Measurements from ENCODE around the gene CALR3.
"Not testable (repeated sequence)": the region's sequence is repeated elsewhere in the genome, so short reads cannot be mapped to it uniquely, and the experiment has no call there.

The CALR3 gene, protein sequence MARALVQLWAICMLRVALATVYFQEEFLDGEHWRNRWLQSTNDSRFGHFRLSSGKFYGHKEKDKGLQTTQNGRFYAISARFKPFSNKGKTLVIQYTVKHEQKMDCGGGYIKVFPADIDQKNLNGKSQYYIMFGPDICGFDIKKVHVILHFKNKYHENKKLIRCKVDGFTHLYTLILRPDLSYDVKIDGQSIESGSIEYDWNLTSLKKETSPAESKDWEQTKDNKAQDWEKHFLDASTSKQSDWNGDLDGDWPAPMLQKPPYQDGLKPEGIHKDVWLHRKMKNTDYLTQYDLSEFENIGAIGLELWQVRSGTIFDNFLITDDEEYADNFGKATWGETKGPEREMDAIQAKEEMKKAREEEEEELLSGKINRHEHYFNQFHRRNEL

DNA sequence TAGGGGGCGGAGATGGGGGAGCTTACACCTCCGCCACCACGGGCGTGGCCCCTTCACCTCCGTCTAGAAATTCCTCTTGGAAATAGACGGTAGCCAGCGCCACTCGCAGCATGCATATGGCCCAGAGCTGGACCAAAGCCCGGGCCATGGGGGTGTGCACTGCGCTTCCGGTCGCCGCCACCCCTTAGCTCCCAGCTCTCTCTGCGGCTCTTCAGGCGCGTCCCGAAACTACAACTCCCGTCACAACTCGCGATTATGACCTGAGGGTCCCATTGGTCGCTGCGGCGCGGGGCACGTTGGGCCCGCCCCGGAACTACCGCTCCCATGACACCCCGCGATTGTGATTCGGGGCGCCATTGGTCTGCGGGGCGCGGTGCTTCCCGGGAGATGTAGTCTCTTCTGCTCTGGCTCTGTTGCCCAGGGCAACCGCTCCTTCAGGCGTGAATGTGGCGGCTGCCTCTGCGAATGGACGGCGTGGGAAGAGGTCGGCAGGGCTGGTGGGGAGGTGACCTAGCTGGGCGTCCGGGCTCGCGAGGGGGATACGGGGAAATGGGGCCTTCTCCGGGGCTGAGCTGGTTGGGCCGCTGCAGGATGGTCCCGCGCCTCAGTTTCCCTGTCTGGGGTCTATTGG lies at the start of gene CALR3, which contains the start of gene C19orf44:
TSS of gene CALR3 (minus strand) at position 186 of the 631 bp plus-strand sequence. CDS start at position 148, 38 bp downstream.
TSS of gene C19orf44 (plus strand) at position 413 of the 631 bp plus-strand sequence. CDS start 4,399 bp downstream, outside the sequence.
- DNase-seq (ENCODE audit: low read depth) = peak; percentile 86

DNA sequence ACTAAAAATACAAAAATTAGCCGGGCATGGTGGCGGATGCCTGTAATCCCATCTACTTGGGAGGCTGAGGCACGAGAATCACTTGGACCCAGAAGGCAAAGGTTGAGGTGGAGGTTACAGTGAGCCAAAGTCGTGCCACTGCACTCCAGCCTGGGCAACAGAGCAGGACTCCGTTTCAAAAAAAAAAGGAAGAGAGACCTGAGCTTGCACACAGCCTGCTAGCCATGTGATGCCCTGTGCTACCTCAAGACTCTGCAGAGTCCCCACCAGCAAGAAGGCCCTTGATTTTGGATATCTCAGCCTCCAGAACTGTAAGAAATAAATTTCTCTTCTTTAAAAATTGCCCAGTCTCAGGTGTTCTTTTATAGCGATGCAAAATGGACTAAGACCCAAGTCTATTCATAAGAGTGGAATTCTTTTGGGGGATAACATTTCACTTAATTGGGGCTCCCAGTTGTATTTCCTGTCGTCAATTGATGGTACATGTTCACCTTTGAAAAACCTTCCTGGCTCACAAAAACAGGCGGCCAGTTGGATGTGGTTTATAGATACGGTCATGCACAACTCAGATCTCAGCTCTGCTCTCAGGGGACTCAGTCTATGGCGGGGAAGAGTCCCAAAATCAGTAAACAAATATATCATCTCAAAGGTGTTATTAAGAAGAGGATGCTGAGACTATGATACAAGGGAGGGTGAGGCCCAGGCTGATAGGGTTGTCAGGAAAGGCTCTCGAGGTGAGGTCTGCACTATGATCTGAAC lies 48.7 kb upstream of the CALR3 start:
- DNase-seq (ENCODE audit: low read depth) = no peak

DNA sequence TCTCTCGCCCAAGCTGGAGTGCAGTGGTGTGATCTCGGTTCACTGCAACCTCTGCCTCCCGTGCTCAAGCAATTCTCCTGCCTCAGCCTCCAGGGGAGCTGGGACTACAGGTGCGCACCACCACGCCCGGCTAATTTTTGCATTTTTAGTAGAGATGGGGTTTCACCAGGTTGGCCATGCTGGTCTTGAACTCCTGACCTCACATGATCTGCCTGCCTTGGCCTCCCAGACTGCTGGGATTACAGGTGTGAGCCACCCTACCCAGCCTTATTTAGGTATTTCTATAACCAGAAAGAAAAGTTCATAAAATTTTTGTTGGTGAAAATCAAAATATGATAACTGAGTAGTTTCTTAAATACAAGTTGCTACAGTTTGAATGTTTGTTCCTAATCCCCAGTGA lies 47.8 kb upstream of the CALR3 start:
- DNase-seq (ENCODE audit: low read depth) = not testable (repeated sequence)

DNA sequence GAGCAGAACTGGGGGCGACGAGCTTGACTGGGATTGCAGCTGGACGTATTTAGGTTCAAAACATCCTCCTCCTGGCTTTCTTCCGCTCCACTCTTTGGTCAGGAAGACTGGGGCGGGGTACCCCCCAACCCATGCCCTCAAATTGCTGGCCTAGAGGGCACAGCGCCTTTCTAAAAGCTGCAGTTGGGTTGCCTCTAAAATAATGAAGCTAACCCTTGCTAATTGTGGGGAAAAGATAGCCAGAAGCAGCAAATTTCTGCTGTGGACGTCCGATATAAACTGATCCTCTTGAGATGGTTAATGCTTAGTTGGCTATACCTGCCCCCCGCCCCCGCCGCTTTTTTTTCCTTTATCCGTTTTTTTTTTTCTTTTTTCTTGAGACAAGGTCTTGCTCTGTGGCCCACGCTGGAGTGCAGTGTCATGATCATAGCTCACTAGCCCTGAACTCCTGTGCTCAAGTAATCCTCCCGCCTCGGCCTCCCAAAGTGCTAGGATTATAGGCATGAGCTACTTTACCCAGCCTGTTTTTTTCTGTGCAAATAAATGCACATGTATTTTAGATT lies 47.0 kb upstream of the CALR3 start:
- no peak for DNase-seq (ENCODE audit: low read depth)

DNA sequence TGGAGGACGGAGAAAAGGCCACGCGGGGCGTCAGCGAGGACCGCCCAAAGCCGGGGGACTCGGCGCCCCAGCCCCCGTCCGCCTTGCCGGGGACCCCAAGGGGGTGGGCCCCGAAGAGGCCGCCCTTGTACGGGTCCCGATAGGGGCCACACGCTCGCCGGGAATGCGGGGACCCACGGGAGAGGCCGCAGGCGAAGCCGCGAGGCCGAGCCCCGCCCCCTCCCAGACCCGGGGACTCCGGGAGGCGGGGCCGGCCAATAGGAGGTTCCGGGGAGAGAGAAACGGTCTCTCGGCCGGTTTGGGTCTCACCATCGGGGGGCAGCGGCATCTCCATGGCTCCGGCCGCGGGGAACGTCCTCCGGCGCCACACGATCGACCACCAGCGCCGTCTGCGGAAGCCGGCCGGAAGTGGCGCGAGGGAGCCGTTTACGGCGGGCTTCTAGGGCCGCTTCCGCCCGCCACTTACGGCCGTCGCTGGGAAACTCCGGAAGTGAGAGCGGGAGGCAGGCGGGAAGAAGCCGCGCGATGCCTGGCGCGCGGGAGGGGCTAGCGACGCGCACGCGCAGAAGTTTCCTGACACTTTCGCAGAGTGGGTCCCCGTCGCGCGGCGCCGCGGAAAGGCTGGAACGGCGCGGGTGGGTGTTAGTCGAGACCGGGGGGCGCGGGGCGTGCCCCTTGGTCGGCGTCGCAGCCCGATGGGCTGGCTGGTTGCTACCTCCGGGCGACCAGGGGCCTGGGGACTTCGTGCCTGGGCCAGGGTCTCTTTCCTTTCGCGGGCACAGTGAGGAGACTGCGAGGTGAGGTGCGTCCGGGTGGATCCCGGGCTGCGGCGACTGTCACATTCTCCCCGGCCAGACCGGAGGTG lies 46.3 kb upstream of the CALR3 start, which contains the start of gene CHERP:
TSS of gene CHERP (minus strand) at position 393 of the 865 bp plus-strand sequence. CDS start at position 334, 59 bp downstream.
- DNase-seq (ENCODE audit: low read depth) = peak; percentile 49

DNA sequence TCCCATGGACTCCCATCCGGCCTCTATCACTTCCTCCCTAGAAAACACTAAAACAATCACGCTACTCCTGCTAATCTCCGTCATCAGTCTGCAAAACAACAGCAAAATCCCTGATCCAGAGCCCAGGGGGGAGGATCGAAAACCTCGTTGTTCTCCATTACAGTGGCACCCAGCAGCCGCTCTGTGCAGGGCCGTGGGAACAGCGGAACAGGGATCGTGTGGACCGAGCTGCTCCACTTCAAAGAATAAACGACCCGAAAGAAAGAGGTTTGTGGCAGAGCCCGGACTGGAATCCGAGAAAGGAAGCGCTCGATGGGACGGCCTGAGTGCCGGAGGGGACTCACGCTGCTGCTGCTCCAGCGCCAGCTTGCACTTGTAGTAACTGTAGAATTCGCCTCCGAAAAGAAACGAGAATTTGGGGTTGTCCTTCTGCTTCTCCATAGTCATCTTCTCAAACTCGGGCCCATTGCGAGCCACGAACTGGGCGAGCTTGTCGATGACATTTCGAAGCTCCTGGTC lies 45.6 kb upstream of the CALR3 start:
- DNase-seq (ENCODE audit: low read depth) = no peak

DNA sequence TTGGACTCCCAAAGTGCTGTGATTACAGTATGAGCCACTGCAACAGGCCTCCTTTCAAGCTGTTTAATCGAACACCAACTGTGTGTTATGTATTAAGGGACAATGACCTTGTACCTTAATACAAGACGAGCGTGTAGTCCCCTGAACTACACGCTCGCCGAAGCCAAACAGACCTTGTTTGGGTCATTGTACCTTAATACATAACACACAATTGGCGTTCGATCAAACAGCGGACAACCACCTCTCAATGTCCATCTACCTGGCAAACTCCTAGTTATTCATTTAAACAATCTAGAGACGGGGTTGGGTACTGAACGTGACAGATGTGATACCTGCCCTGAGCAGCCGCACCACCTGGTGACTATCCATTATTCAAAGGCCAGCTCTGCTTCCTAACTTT lies 45.0 kb upstream of the CALR3 start:
- no peak for DNase-seq (ENCODE audit: low read depth)

DNA sequence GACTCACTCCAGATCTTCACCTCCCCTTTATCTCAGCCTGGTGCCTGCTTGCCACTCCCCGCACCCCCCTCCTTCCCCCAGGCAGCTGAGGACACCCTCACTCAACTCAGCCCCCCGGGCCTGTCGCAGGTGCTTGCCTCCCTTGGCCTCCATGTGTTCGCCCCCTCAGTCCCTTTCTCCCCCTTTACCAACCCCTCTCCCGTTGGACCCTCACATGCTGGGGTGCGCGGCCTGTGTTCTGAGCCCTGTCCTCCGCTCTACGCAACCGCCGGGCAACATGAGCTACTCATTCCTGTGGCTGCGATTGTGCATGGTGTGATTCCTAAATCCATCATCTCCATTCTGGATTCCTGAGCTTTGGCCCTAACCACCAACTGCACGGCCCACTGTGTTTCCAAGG lies 41.1 kb upstream of the CALR3 start:
- no peak for DNase-seq (ENCODE audit: low read depth)

DNA sequence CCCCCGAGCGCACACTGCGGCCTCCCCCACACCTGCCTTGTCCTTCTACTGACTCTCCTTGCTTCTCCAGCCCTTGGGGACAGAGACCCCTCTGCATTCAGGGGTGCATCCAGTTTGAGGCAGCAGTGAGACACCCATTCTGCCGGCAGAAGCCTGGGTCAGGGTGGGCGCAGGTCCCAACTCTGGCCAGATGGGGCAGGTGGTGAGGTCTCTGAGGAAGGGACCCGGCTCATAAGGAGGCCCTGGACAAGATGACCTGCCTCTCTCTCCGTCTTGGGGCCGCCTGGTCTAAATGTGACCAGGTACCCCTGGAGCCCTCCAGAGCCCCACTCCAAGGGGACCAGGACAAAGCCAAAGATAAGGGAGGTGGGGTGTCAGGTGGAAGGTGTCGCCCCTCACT lies 40.2 kb upstream of the CALR3 start:
- no peak for DNase-seq (ENCODE audit: low read depth)

DNA sequence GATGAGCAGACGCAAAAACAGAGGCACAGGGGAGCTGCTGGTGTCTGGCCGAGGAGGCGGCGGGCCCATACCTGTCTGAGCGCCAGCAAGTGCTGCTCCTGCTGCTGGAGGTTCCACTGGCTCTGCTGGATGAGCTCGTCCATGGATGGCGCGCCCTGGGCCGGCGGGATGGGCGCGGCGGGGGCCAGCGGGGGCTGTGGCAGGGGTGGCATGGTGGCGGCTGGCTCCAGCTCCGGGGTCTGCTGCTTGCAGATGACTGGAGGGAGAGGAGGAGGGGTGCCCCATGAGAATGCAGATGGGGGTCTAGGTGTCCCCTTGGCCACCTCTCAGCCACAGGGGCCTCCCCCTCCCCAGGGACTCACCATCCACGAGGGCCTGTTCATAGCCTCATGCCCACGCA lies 39.4 kb upstream of the CALR3 start:
- DNase-seq (ENCODE audit: low read depth) = no peak

DNA sequence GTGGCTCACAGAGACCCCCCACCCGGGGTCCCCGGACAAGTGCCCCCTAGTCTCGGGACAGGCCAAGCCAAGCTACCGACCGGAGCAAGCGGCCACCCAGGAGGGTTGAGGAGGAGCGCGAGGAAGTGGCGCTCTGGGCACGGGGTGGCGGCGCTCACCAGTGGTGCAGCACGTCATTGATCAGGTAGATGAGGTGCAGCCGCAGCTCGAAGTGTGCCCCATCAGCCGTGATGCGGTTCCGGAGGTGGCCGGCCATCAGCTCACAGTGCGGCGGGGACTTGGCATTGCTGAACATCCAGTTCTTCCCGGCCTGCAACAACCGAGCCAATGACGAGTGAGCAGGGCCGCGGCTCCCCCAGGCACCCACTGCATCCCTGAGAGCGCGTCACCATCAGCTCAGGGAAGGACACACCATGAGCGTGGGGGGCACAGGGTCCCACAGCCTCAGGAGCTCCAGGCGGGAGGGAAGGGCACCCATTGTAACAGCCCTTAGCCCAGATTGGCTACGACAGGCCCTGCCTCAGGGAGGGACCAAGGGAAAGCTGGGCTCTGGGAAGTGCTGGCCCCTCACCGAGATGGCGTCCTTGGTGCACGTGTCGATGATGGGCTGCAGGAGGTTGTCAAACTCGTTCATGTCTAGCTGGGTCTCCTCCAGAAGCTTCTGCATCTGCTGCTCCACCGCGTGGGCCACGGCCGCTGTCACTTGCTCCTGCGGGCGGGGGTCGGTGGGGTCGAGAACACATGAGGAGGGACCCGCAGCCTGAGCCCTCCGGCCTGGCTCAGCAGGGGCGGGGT lies 36.7 kb upstream of the CALR3 start:
- DNase-seq (ENCODE audit: low read depth) = no peak

DNA sequence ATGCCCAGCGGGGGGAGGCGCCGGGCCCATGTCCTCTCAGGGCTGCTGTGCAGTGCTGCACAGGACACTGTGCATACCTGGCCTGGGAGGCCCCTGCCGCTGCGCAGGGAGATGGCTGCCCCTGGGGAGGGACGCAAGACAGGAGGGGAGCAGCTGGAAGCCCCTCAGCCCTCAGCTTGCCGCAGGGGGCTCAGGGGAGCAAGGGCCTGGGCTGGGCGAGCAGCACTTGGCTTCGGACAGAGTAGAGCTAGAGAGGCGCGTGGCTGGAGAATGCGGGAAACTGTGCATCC lies 35.4 kb upstream of the CALR3 start:
- DNase-seq (ENCODE audit: low read depth) = no peak

DNA sequence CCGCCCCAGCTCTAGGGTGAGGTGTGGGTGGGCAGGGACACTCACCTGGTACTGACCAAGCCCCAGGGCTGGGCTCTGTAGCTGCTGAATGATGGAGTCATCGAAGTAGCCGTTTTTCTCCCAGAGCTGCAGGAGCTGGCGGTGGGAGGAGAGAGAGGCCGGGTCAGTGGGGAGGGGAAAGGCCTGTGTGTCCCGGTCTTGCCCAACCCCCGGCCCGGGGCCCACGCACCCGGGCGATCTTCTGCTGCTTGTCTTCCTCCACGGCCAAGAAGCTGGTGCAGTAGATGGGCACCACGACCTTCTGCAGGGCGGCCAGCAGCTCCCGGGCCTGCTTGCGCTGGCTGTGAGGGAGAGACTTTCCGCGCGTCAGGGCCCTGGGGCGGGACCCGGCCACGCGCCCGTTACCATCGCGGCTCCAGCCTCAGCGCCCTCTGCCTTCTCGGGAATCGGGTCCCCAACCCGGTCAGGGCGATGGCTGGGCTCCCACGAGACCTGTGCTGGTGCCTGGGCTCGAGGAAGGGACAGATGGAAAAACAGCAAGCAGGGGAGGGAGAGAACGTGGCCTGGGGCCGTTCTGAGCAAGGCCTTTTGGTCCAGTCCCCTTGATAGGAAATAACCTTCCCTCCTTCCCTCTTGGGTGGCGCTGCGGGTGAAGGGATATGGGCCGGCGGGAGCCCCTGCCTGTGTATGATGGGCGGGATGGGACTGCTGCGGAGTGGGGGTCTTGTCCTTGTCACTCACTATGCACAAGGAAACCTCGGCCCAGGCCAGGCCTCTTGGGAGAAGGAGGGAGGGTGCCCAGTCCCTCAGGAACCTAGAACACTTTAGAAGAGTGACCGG lies 34.8 kb upstream of the CALR3 start:
- DNase-seq (ENCODE audit: low read depth) = no peak

DNA sequence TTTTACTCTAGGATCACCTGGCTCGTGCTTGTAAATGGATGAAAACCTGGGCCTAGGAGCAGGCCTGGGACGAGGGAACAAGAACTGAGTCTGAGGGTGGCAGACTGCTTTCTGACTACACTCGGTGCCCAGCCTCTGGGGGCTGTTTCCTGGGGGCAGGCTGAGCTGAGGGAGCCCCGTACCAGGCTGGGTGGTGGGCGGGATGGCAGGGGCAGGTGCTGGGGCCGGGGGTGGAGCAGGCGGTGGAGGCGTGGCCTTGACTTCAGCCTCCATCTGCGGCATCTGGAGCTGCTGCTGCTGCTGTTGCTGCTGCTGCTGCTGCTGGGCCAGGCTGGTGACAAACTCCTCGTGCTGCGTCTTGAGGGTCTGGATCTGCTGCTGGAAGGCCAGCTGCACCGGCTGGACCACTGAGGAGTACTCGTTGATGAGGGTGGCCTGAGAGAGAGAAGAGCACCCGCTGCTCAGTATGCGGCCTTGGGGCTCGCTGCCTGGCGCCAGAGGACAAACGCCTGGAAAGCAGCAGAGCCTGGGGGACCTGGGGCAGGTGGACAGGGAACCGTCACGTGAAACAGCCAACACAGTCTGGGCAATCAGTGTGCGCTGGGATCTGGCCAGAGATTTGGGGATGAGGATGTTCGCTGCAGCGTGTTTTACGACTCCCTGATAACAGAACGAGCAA lies 33.6 kb upstream of the CALR3 start:
- no peak for DNase-seq (ENCODE audit: low read depth)

DNA sequence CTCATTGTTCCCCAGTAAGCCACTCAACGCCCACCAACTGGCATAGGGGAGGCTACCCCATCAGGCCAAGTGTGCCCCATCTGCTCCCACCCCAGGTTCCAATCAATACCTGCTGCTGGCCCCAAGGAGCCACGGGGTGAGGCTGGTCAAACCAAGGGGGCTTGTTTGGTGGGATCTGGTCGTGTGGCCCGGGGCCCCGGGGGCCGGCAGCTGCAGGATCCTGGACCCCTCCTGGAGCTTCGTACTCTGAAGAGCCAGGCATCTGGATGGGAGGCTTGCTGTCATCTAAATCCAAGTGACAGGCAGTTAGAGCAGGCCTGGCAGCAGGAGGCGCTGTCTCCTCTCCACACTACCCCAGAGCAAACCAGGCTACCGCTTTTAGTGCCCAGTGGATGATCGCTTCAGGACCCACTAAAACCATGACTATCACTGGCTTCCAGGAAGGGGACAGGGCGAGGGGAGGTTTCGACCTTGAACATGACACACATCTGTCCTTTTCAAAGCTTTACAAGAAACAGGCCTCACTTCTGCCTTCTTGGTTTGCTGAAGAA lies 32.1 kb upstream of the CALR3 start:
- no peak for DNase-seq (ENCODE audit: low read depth)

DNA sequence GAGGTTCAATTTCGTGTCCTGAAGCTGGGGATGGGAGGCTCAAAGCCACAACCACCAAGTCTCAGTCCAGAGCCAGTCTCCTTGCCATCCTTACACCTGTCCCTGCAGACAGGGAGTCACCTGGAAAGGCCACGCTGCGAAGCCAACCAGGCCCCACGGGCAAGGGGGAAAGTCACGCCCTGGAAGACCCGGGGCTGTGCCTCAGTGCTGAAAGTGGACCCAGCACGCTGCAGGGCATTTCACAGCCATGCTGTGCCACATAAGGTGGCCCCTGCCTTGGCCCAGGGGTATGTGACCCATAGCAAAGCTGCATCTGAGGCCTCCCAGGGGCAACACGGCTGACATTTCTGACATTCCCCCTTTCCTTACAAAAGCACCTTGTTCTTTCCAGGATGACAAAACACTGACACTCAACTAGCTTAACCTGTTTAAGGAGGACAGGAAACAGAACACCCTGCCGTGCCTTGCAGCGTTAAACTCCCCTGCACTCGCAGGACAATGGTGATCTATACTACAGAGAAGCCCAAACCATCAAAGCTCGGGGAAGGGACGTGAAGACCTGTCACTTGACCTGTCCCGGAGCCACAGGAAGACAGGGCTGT lies 31.5 kb upstream of the CALR3 start:
- no peak for DNase-seq (ENCODE audit: low read depth)

DNA sequence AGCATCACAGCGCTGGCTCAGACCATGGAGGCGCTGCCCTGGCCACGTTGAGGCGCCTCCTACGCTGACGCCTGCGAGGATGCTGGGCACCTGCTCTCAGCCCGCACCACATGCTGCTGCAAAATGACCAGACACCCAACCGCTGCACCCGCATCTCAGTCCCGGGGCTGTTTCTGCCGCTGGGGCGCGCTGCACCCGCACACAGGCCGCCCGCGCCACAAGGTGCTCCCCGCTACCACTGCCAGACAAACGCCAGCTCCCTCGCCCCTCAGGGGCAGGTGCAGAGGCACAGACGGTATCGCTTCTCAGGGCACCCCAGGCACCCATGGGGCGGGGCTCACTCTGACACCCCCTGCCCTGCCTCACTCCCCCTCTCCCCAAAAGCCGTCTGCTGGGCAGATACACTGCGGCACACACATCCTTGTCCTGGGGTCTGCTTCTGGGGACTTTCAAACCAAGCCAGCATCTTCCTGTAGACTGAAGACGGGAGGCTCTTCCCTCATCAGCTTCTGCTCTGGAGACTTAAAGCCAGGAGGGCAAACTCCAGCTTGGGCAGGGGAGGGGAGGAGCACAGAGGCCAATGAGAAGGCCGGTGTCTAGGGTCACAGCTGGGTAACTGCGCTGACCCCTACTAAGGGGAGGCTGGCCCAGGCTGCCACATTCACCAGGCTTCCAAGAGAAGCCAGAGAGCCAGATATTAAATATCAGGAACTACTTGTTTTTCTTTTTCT lies 29.9 kb upstream of the CALR3 start:
- no peak for DNase-seq (ENCODE audit: low read depth)

Data from HS-5 (cell line).